PFSK-1 (cell line): ENCODE results near the gene KSR2.

Experiments
- FOXP2 ChIP-seq: optimal IDR thresholded peaks from 2 replicates; pipeline ENCODE3; 2011; ENCODE audit warnings: borderline replicate concordance, control low read depth, inconsistent platforms; ENCODE audit not compliant: insufficient read depth; ENCODE audit errors: extremely low read length, extremely low read depth
- POLR2AphosphoS5 ChIP-seq: IDR thresholded peaks from 2 replicates; pipeline ENCODE4 v1.6.1; 2012; ENCODE audit warnings: low read depth, mild to moderate bottlenecking, control low read depth, low read length, moderate library complexity
- SIN3A ChIP-seq: IDR thresholded peaks from 2 replicates; pipeline ENCODE4 v1.6.1; 2012; ENCODE audit warnings: mild to moderate bottlenecking, low read length, moderate library complexity, borderline replicate concordance; ENCODE audit not compliant: insufficient read depth
- TAF1 ChIP-seq: IDR thresholded peaks from 2 replicates; pipeline ENCODE4 v1.6.1; 2012; ENCODE audit warnings: low read length, control low read depth, borderline replicate concordance; ENCODE audit not compliant: insufficient read depth
- TF ChIP-seq, protein P1 (sequence below), 2 experiments: IDR thresholded peaks; 2 replicates each; pipeline versions ENCODE4 v1.6.1 to v1.8.0; 2011 to 2012; ENCODE audit warnings: low read depth in 2 of 2, low read length in 2 of 2, control low read depth in 1 of 2, inconsistent platforms in 1 of 2, mild to moderate bottlenecking in 1 of 2, moderate library complexity in 1 of 2; ENCODE audit not compliant: insufficient read depth in 1 of 2

Gene KSR2

DNA sequence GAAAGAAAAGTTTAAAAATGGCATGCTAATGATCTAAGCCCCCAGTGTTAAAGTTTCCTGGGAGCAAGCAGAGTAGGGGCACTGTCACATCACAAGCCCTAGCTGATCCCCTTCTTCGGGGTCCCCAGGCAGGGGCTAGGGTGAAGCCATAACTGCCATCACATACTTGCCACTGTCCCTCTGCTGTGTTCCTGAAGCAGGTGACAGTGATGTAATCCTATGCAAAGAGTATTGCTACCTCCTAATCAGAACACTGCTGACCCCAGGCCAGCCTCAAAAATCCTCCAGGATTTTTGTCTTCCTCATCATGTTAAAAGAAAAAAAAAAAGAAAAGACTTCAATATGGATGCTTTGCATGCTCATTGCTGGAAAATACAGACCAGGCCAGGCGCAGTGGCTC, 46.5 kb upstream of the KSR2 start:
- no peak for TF ChIP-seq TAF1
- TF ChIP-seq FOXP2 = no peak
- no peak for TF ChIP-seq SIN3A

DNA sequence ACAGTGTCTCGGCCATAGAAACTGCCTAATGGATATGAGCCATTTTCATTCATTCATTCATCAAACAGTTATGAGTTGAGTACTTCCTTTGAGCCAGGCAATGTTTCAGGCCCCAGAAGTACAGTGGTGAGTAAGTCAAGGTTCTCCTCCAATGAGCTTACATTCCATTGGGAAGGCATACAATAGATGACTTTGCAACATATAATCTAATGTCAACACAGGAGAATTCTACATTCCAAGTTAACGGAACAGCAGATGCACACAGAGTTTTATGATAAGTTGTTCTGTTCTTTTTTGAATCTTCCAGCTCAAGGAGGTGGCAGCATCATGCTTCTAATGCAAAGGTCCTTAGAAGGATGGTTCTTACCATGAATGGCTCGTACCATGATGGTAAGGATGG, 44.5 kb upstream of the KSR2 start:
- no peak for TF ChIP-seq FOXP2
- TF ChIP-seq SIN3A = no peak
- TF ChIP-seq TAF1 = no peak
- TF ChIP-seq, protein P1, sequence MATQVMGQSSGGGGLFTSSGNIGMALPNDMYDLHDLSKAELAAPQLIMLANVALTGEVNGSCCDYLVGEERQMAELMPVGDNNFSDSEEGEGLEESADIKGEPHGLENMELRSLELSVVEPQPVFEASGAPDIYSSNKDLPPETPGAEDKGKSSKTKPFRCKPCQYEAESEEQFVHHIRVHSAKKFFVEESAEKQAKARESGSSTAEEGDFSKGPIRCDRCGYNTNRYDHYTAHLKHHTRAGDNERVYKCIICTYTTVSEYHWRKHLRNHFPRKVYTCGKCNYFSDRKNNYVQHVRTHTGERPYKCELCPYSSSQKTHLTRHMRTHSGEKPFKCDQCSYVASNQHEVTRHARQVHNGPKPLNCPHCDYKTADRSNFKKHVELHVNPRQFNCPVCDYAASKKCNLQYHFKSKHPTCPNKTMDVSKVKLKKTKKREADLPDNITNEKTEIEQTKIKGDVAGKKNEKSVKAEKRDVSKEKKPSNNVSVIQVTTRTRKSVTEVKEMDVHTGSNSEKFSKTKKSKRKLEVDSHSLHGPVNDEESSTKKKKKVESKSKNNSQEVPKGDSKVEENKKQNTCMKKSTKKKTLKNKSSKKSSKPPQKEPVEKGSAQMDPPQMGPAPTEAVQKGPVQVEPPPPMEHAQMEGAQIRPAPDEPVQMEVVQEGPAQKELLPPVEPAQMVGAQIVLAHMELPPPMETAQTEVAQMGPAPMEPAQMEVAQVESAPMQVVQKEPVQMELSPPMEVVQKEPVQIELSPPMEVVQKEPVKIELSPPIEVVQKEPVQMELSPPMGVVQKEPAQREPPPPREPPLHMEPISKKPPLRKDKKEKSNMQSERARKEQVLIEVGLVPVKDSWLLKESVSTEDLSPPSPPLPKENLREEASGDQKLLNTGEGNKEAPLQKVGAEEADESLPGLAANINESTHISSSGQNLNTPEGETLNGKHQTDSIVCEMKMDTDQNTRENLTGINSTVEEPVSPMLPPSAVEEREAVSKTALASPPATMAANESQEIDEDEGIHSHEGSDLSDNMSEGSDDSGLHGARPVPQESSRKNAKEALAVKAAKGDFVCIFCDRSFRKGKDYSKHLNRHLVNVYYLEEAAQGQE (IDR thresholded peaks at IDR 0.05; ENCODE audit: insufficient read depth in 1 of 2, low read depth in 2 of 2, low read length in 2 of 2) = no peak
- TF ChIP-seq POLR2AphosphoS5 = no peak

DNA sequence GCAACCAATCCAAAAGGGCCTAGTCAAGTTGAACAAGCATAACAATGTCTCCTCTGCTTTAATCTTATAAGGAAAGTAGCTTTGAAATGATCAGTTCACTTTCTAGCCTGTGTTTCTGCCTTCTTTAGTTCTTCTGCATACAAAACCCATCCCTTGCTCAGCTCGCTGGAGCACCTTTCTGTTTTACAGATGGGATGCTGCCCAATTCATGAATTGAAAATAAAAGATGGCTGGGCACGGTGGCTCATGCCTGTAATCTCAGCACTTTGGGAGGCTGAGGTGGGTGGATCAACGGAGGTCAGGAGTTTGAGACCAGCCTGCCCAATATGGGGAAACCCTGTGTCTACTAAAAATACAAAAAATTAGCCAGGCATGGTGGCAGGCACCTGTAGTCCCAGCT, 43.2 kb upstream of the KSR2 start:
- TF ChIP-seq FOXP2 (no peak), TAF1 (no peak), SIN3A (no peak), POLR2AphosphoS5 (no peak)
- TF ChIP-seq, protein P1 (IDR thresholded peaks at IDR 0.05; ENCODE audit: insufficient read depth in 1 of 2, low read depth in 2 of 2, low read length in 2 of 2) = no peak

DNA sequence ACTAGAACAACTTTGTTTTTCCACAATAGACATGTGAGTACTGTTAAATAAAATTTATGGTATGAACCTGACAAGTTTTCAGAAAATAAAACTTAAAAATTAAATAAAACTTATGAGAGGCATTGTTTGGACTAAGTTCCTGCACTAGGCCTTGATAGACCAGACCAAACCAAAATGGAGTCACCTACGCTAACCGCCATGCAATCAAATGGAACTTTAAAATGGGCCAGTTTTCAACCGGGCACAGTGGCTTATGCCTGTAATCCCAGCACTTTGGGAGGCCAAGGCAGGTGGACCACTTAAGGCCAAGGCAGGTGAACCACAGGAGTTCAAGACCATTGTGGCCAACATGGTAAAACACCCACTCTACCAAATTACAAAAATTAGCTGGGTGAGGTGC, 42.6 kb upstream of the KSR2 start:
- TF ChIP-seq FOXP2 (no peak), TAF1 (no peak), SIN3A (no peak), POLR2AphosphoS5 (no peak)
- TF ChIP-seq, protein P1 (IDR thresholded peaks at IDR 0.05; ENCODE audit: insufficient read depth in 1 of 2, low read depth in 2 of 2, low read length in 2 of 2) = no peak

DNA sequence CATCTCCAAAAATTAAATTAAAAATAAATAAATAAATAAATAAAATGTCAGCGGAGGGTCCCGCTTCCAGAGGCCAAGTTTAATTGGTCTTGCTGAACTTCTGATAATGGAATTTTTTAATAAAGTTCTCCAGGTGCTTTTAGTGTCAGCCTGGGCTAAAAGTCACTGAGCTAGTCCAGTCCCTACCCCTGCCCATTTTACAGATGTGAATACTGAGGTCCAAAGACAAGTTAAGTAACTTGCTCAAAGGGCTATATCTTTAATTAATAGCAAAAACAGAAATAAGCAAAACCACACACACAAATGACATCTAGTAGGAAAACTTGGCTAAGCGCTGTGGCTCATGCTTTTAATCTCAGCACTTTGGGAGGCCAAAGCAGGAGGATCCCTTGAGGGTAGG, 42.1 kb upstream of the KSR2 start:
- TF ChIP-seq TAF1 = no peak

DNA sequence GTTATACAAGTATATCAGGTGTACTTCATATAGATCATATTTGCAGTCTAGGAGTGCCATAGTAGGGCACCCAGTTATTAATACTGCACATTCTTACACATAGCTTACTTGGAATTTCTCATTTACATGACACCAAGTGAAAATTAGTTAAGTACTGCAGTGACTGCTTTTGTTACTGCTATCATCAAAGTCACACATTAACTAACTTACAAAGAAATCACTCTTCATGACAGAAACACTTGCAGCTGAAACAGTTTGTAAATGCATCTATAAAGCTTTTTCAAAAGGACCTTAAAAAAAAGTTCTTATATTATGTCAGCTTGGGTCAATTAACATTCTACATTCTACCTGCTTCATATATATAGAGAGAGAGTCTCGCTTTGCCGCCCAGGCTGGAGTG, 29.9 kb upstream of the KSR2 start:
- TF ChIP-seq SIN3A = no peak
- TF ChIP-seq TAF1 = no peak
- TF ChIP-seq, protein P1 (IDR thresholded peaks at IDR 0.05; ENCODE audit: insufficient read depth in 1 of 2, low read depth in 2 of 2, low read length in 2 of 2) = no peak
- no peak for TF ChIP-seq FOXP2
- no peak for TF ChIP-seq POLR2AphosphoS5
